Measurements from ENCODE around the gene MSX2.

- TF ChIP-seq ZNF274 (IDR thresholded peaks at IDR 0.05; ENCODE audit: low read depth, low read length): no peak
- TF ChIP-seq YY1 (IDR thresholded peaks at IDR 0.05; ENCODE audit: insufficient read depth, insufficient read length): no peak
Observed at GRCh38 chr5:174727794-174728680, 3.7 kb downstream of the MSX2 start.
